GM12891 (cell line): ENCODE results near the gene EXOSC7.

Source experiments
- POLR2A ChIP-seq: IDR thresholded peaks from 2 replicates; pipeline ENCODE4 v1.6.1; 2011; ENCODE audit warnings: low read depth, low read length, control low read depth
- POLR2AphosphoS5 ChIP-seq: IDR thresholded peaks from 2 replicates; pipeline ENCODE4 v1.6.1; 2011; ENCODE audit warnings: low read depth, low read length, control low read depth
- POU2F2 ChIP-seq: IDR thresholded peaks from 2 replicates; pipeline ENCODE4 v1.6.1; 2011; ENCODE audit warnings: low read depth, mild to moderate bottlenecking, control low read depth, low read length, moderate library complexity

DNA sequence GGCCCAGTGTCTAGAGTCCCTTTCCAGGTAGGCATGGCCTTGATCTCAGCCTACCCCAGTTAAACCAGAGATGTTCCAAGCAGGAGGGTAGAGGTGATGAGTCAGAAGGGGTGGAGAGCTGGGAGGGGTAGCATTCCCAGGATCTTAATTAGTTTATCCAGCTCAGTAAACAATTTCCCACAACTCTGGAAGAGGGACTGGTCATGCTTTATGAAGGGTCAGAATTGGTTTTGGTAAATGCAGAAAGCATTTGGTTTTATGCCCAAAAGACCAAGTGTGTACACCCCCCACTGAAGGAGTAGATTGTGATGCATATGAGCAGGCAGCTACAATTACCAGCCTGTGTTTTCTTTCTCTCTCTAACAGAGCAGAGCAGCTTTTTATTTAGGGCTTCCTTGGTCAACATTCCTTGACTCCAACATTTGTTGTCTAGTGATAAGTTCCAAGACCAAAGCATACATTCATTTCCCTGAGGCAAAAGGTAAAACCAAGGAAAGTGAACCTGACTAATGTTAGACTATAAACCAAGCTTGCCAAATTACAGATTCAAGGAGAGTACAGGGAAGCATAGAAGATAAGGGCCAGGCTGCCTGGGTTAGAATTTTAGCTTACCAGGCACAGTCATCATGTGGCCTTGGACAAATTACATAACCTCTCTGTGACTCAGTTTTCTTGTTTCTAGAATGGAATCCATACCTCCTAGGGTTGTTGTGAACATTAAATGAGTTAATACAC lies 17.6 kb downstream of the EXOSC7 start:
- TF ChIP-seq POLR2A = no peak
- no peak for TF ChIP-seq POLR2AphosphoS5
- no peak for TF ChIP-seq POU2F2
